Neuronal stem cell (in vitro differentiated cells): ENCODE results near the gene SLC16A3.
"Not testable (repeated sequence)": the region's sequence is repeated elsewhere in the genome, so short reads cannot be mapped to it uniquely, and the experiment has no call there.

Experiments used
- DNase-seq: peaks from one replicate; pipeline ENCODE4 v3.0.0-alpha.2; 2013; ENCODE audit warnings: low spot score
- H2AFZ ChIP-seq: one replicate; pipeline ENCODE4 v1.6.1; 2013; ENCODE audit warnings: mild to moderate bottlenecking, low read length, inconsistent platforms
- H2AK5ac ChIP-seq: 2 replicates; pipeline ENCODE4 v1.6.1; 2013; ENCODE audit warnings: low read depth, mild to moderate bottlenecking, inconsistent platforms, low read length, moderate library complexity, mixed read lengths
- H2BK120ac ChIP-seq: 2 replicates; pipeline ENCODE4 v1.6.1; 2013; ENCODE audit warnings: low read depth, mild to moderate bottlenecking, inconsistent platforms, low read length, moderate library complexity, mixed read lengths
- H2BK12ac ChIP-seq: one replicate; pipeline ENCODE4 v1.6.1; 2013; ENCODE audit warnings: low read length, inconsistent platforms
- H2BK15ac ChIP-seq: 2 replicates; pipeline ENCODE4 v1.6.1; 2013; ENCODE audit warnings: mild to moderate bottlenecking, low read length, inconsistent platforms, mixed read lengths
- H2BK5ac ChIP-seq: one replicate; pipeline ENCODE4 v1.6.1; 2013; ENCODE audit warnings: inconsistent platforms, mild to moderate bottlenecking, low read length, moderate library complexity
- H3K14ac ChIP-seq: one replicate; pipeline ENCODE4 v1.6.1; 2013; ENCODE audit warnings: low read length, inconsistent platforms
- H3K18ac ChIP-seq: 2 replicates; pipeline ENCODE4 v1.6.1; 2013; ENCODE audit warnings: low read length, inconsistent platforms
- H3K23ac ChIP-seq: 2 replicates; pipeline ENCODE4 v1.6.1; 2013; ENCODE audit warnings: low read depth, mild to moderate bottlenecking, mixed read lengths, low read length, inconsistent platforms; ENCODE audit not compliant: poor library complexity
- H3K27ac ChIP-seq: replicated peaks from 3 replicates; pipeline ENCODE4 v1.5.1; 2013; ENCODE audit warnings: low read length, inconsistent platforms
- H3K27me3 ChIP-seq, 3 experiments: 2 replicates each; pipeline ENCODE4 v1.6.1; 2013; ENCODE audit warnings: low read length in 3 of 3, mild to moderate bottlenecking in 2 of 3, inconsistent platforms in 1 of 3, low read depth in 1 of 3, mixed read lengths in 1 of 3, moderate library complexity in 1 of 3; ENCODE audit not compliant: control insufficient read depth in 3 of 3, insufficient read depth in 3 of 3
- H3K36me3 ChIP-seq, 2 donors: replicated peaks in 1 of 2; 2 replicates each; pipeline ENCODE4 v1.6.1; 2013; ENCODE audit warnings: low read length in 2 of 2; ENCODE audit not compliant: control insufficient read depth in 2 of 2, insufficient read depth in 2 of 2
- H3K4ac ChIP-seq: 2 replicates; pipeline ENCODE4 v1.6.1; 2013; ENCODE audit warnings: inconsistent platforms, mild to moderate bottlenecking, low read length, moderate library complexity
- H3K4me1 ChIP-seq, 2 donors: 1 replicate in 1 of 2; 2 replicates in 1 of 2; pipeline ENCODE4 v1.6.1; 2013; ENCODE audit warnings: low read length in 2 of 2, low read depth in 1 of 2; ENCODE audit not compliant: control insufficient read depth in 2 of 2, insufficient read depth in 1 of 2
- H3K4me2 ChIP-seq: one replicate; pipeline ENCODE4 v1.6.1; 2013; ENCODE audit warnings: mild to moderate bottlenecking, low read length, inconsistent platforms; ENCODE audit not compliant: insufficient read depth, poor library complexity, severe bottlenecking
- H3K4me3 ChIP-seq, 2 donors: 2 replicates each; pipeline ENCODE4 v1.5.1; 2013; ENCODE audit warnings: low read length in 2 of 2, mild to moderate bottlenecking in 2 of 2, inconsistent platforms in 1 of 2, moderate library complexity in 1 of 2
- H3K79me1 ChIP-seq: one replicate; pipeline ENCODE4 v1.6.1; 2013; ENCODE audit warnings: low read depth, mild to moderate bottlenecking, inconsistent platforms, low read length, moderate library complexity
- H3K9ac ChIP-seq: one replicate; pipeline ENCODE4 v1.6.1; 2013; ENCODE audit warnings: mild to moderate bottlenecking, low read depth, low read length, inconsistent platforms; ENCODE audit not compliant: poor library complexity
- H3K9me3 ChIP-seq, 2 donors: replicated peaks in 1 of 2; 2 replicates each; pipeline versions ENCODE3 to v1.6.1; 2013; ENCODE audit warnings: low read length in 2 of 2, mild to moderate bottlenecking in 2 of 2, inconsistent platforms in 1 of 2, low read depth in 1 of 2, mixed read lengths in 1 of 2, moderate library complexity in 1 of 2; ENCODE audit not compliant: control insufficient read depth in 2 of 2, insufficient read depth in 1 of 2
- H4K8ac ChIP-seq: one replicate; pipeline ENCODE4 v1.6.1; 2013; ENCODE audit warnings: low read depth, mild to moderate bottlenecking, inconsistent platforms, low read length, moderate library complexity
- H4K91ac ChIP-seq: one replicate; pipeline ENCODE4 v1.6.1; 2013; ENCODE audit warnings: low read length, low read depth, mild to moderate bottlenecking, inconsistent platforms; ENCODE audit not compliant: poor library complexity
- WGBS, 2 donors: extraction: QIAGEN DNeasy Blood & Tissue Kit; methylation state at CpG; one replicate each; pipeline ENCODE4 v1.1.7; 2013; ENCODE audit warnings: missing lambda C conversion rate in 2 of 2, mixed read lengths in 1 of 2; ENCODE audit not compliant: insufficient read length in 2 of 2, insufficient replicate concordance in 1 of 2; ENCODE audit errors: extremely low coverage in 2 of 2; 5-methylcytosine and 5-hydroxymethylcytosine counted together

Gene SLC16A3

GRCh38 chr17:82259972-82260961 is 31.4 kb downstream of the SLC16A3 start:
- not testable (repeated sequence) for H2BK12ac ChIP-seq, H3K9ac ChIP-seq, H3K79me1 ChIP-seq, H3K27ac ChIP-seq, H3K23ac ChIP-seq, H3K4ac ChIP-seq, H3K18ac ChIP-seq, H3K14ac ChIP-seq, H2AK5ac ChIP-seq, H3K4me2 ChIP-seq, H2BK15ac ChIP-seq, H3K27me3 ChIP-seq, DNase-seq, H3K4me3 ChIP-seq, H4K8ac ChIP-seq, H2BK120ac ChIP-seq, H2BK5ac ChIP-seq, H2AFZ ChIP-seq, H3K4me1 ChIP-seq, H3K9me3 ChIP-seq
- WGBS, 2 donors, result no CpG with 5 or more reads among the region's 8 CpGs
- peak overlapping the region; percentile 68 for H4K91ac ChIP-seq
- peaks cover 71 to 100% of the 10 kb centered on the region in 2 donors for H3K36me3 ChIP-seq

GRCh38 chr17:82262344-82262743 is 33.5 kb downstream of the SLC16A3 start:
- peaks cover 71 to 98% of the 10 kb centered on the region in 2 donors for H3K36me3 ChIP-seq
- no peaks in the 10 kb centered on the region for H3K4me1 ChIP-seq
- H2BK120ac ChIP-seq, result no peak overlapping the region
- H3K4me3 ChIP-seq, result no peak overlapping the region
- H4K8ac ChIP-seq, result no peak overlapping the region
- no peak overlapping the region for H3K4me2 ChIP-seq
- H2BK5ac ChIP-seq, result no peak overlapping the region
- H3K14ac ChIP-seq, result no peak overlapping the region
- H3K9me3 ChIP-seq, result peaks cover 0 to 5% of the 10 kb centered on the region in 2 donors
- H3K9ac ChIP-seq, result no peak overlapping the region
- H3K79me1 ChIP-seq, result peaks cover 12% of the 10 kb centered on the region
- WGBS, 2 donors, result no CpG with 5 or more reads among the region's 4 CpGs
- no peak overlapping the region for H3K27ac ChIP-seq
- H2AK5ac ChIP-seq, result no peak overlapping the region
- H2BK15ac ChIP-seq, result no peak overlapping the region
- H3K4ac ChIP-seq, result no peak overlapping the region
- H3K27me3 ChIP-seq, result no peaks in the 10 kb centered on the region
- no peak overlapping the region for H3K18ac ChIP-seq
- H2AFZ ChIP-seq, result no peak overlapping the region
- no peak overlapping the region for H2BK12ac ChIP-seq
- H4K91ac ChIP-seq, result no peak overlapping the region
- no peak overlapping the region for H3K23ac ChIP-seq
- no peak for DNase-seq

- no peak overlapping the region for H2BK12ac ChIP-seq
- H3K36me3 ChIP-seq, result peaks cover 63 to 98% of the 10 kb centered on the region in 2 donors
Observed at GRCh38 chr17:82263641-82264040, 34.8 kb downstream of the SLC16A3 start.

DNA sequence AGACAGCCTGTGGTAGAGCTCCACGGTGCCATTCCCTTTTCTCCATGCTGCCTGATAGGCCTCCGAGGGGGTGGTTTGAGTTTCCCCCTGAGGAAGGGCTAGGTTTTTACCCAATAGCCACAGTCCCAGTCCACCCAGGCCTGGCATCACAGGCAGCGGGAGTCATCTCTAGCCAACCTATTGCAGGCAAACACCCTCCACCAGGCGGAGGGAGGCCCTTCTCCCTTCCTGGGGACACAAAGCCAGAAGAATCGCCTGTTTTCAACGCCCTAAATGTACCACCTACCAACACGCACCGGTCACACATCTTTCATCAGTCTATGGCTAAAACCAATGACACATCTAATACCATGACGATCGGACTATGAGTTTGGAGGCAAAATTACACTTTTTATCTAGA is 37.3 kb downstream of the SLC16A3 start:
- whole genome bisulfite sequencing, 2 donors, result no CpG with 5 or more reads among the region's 10 CpGs
- Histone ChIP-seq H3K14ac (no peak overlapping the region), H4K91ac (no peak overlapping the region), H2AK5ac (no peak overlapping the region), H3K4ac (no peak overlapping the region), H3K23ac (peak overlapping the region; percentile 5), H2BK120ac (no peak overlapping the region), H3K9me3 (peaks cover 0 to under 1% of the 10 kb centered on the region in 2 donors), H3K27ac (no peak overlapping the region), H2BK15ac (no peak overlapping the region), H3K79me1 (peaks cover 20% of the 10 kb centered on the region), H3K36me3 (peaks cover 50 to 98% of the 10 kb centered on the region in 2 donors), H3K9ac (no peak overlapping the region), H3K4me3 (no peak overlapping the region), H4K8ac (peak overlapping the region; percentile 66), H3K18ac (no peak overlapping the region), H3K27me3 (no peaks in the 10 kb centered on the region), H3K4me1 (peaks cover 0 to 6% of the 10 kb centered on the region in 2 donors), H2BK12ac (no peak overlapping the region), H3K4me2 (no peak overlapping the region), H2BK5ac (no peak overlapping the region), H2AFZ (no peak overlapping the region)
- no peak for DNase-seq

More at GRCh38 chr17:82263641-82264040, 34.8 kb downstream of the SLC16A3 start:
- H3K4me3 ChIP-seq, result no peak overlapping the region
- H3K9ac ChIP-seq, result no peak overlapping the region
- H3K4me2 ChIP-seq, result no peak overlapping the region
- no peak overlapping the region for H2AFZ ChIP-seq
- no peak overlapping the region for H4K8ac ChIP-seq
- no peaks in the 10 kb centered on the region for H3K4me1 ChIP-seq
- no peak overlapping the region for H2BK120ac ChIP-seq
- no peak overlapping the region for H4K91ac ChIP-seq
- H3K18ac ChIP-seq, result no peak overlapping the region
- DNase-seq, result no peak
- no peak overlapping the region for H3K27ac ChIP-seq
- WGBS, 2 donors, result no CpG with 5 or more reads among the region's 9 CpGs
- H3K23ac ChIP-seq, result no peak overlapping the region
- no peak overlapping the region for H2BK5ac ChIP-seq
- H2AK5ac ChIP-seq, result no peak overlapping the region
- peaks cover 0 to 5% of the 10 kb centered on the region in 2 donors for H3K9me3 ChIP-seq
- no peak overlapping the region for H3K4ac ChIP-seq
- no peak overlapping the region for H2BK15ac ChIP-seq
- peaks cover 18% of the 10 kb centered on the region for H3K79me1 ChIP-seq
- no peaks in the 10 kb centered on the region for H3K27me3 ChIP-seq
- no peak overlapping the region for H3K14ac ChIP-seq
